H1 (cell line): ENCODE results near the gene SLC35E1. TPM values are rescaled to one million over a fixed set of nuclear protein-coding genes. Genes with fewer than 3 reads are reported as not detected.

ENCODE experiments used
- CTCF ChIA-PET: fragments of 300-600 bp; sonication (Branson Sonifier 250); formaldehyde crosslinking; loops from one replicate; lab custom pipeline; 2021; ENCODE audit not compliant: partially characterized antibody; lab: Charles Lee
- POLR2A ChIA-PET: fragments of 300-600 bp; sonication (Branson Sonifier 250); formaldehyde crosslinking; loops from one replicate; lab custom pipeline; 2021; ENCODE audit warnings: inconsistent platforms; ENCODE audit not compliant: partially characterized antibody; lab: Charles Lee
- DNase-seq, 2 experiments: peaks; one replicate each; pipeline versions ENCODE4 v3.0.0 to v3.0.0-alpha.2; 2010 to 2022; ENCODE audit warnings: low spot score in 2 of 2, low read depth in 1 of 2, mixed read lengths in 1 of 2
- FAIRE-seq: peaks from 2 replicates; lab custom pipeline; 2011; peaks lifted over from hg19 to GRCh38; lab: Jason Lieb, UNC
- H2AFZ ChIP-seq: 2 replicates; pipeline ENCODE4 v1.8.1; 2012; ENCODE audit warnings: low read length, inconsistent platforms
- H2AK5ac ChIP-seq: 2 replicates; pipeline ENCODE4 v1.6.1; 2013; ENCODE audit warnings: low read depth, low read length
- H2BK120ac ChIP-seq: replicated peaks from 2 replicates; pipeline ENCODE3; 2013; ENCODE audit warnings: low read depth, low read length, inconsistent platforms
- H2BK12ac ChIP-seq: 2 replicates; pipeline ENCODE4 v1.6.1; 2013; ENCODE audit warnings: low read depth, low read length
- H2BK15ac ChIP-seq: 2 replicates; pipeline ENCODE4 v1.6.1; 2013; ENCODE audit warnings: low read length
- H2BK20ac ChIP-seq: 2 replicates; pipeline ENCODE4 v1.6.1; 2013; ENCODE audit warnings: low read length
- H2BK5ac ChIP-seq: 2 replicates; pipeline ENCODE4 v1.6.1; 2013; ENCODE audit warnings: low read depth, low read length
- H3K14ac ChIP-seq: 2 replicates; pipeline ENCODE4 v1.6.1; 2013; ENCODE audit warnings: inconsistent platforms; ENCODE audit not compliant: insufficient read length
- H3K18ac ChIP-seq: 2 replicates; pipeline ENCODE4 v1.6.1; 2013; ENCODE audit warnings: low read length; ENCODE audit errors: extremely low read depth
- H3K23ac ChIP-seq: 2 replicates; pipeline ENCODE4 v1.6.1; 2013; ENCODE audit warnings: inconsistent platforms; ENCODE audit not compliant: insufficient read length
- H3K23me2 ChIP-seq: 2 replicates; pipeline ENCODE4 v1.6.1; 2013; ENCODE audit warnings: low read depth, low read length
- H3K27ac ChIP-seq: 2 replicates; pipeline ENCODE4 v1.6.1; 2011; ENCODE audit warnings: low read depth, low read length, inconsistent platforms
- H3K27me3 ChIP-seq, 4 experiments: replicated peaks in 1 of 4; 1 replicate in 1 of 4; 2 replicates in 3 of 4; pipeline versions ENCODE4 v1.6.1 to v1.8.1; 2011 to 2013; ENCODE audit warnings: low read length in 3 of 4, mild to moderate bottlenecking in 3 of 4, inconsistent platforms in 2 of 4, mixed read lengths in 2 of 4, moderate library complexity in 1 of 4; ENCODE audit not compliant: control insufficient read depth in 3 of 4, insufficient read depth in 3 of 4; ENCODE audit errors: extremely low read depth in 1 of 4
- H3K36me3 ChIP-seq, 4 experiments: 2 replicates each; pipeline versions ENCODE4 v1.6.1 to v1.8.1; 2011 to 2013; ENCODE audit warnings: mild to moderate bottlenecking in 4 of 4, low read length in 3 of 4, moderate library complexity in 2 of 4, control low read depth in 1 of 4, inconsistent platforms in 1 of 4; ENCODE audit not compliant: insufficient read depth in 4 of 4, control insufficient read depth in 2 of 4
- H3K4ac ChIP-seq: replicated peaks from 2 replicates; pipeline ENCODE3; 2013; ENCODE audit warnings: low read length, low read depth, mixed read lengths, inconsistent platforms; ENCODE audit not compliant: insufficient read length
- H3K4me1 ChIP-seq, 4 experiments: replicated peaks in 1 of 4; 1 replicate in 1 of 4; 2 replicates in 3 of 4; pipeline versions ENCODE4 v1.6.1 to v1.8.1; 2011 to 2013; ENCODE audit warnings: low read length in 3 of 4, inconsistent platforms in 2 of 4, mixed read lengths in 1 of 4; ENCODE audit not compliant: insufficient read depth in 4 of 4, control insufficient read depth in 3 of 4
- H3K4me2 ChIP-seq, 2 experiments: 2 replicates each; pipeline versions ENCODE4 v1.6.1 to v1.8.1; 2011 to 2013; ENCODE audit warnings: low read depth in 2 of 2, low read length in 2 of 2, control low read depth in 1 of 2, inconsistent platforms in 1 of 2, mild to moderate bottlenecking in 1 of 2; ENCODE audit not compliant: insufficient read depth in 1 of 2
- H3K4me3 ChIP-seq, 4 experiments: fragments of 200-600, 300-600 bp in 1 of 4; sonication (generic), shearing (Covaris generic), sonication (Bioruptor Twin) in 1 of 4; 2 replicates each; pipeline versions ENCODE4 v1.5.1 to v1.8.1; 2011 to 2016; ENCODE audit warnings: low read length in 4 of 4, low read depth in 3 of 4, control low read depth in 2 of 4, inconsistent platforms in 2 of 4, mild to moderate bottlenecking in 2 of 4, mixed read lengths in 1 of 4, moderate library complexity in 1 of 4; ENCODE audit not compliant: insufficient read depth in 2 of 4; ENCODE audit errors: extremely low read depth in 1 of 4
- H3K56ac ChIP-seq: replicated peaks from 2 replicates; pipeline ENCODE3; 2013; ENCODE audit warnings: low read depth, mild to moderate bottlenecking, mixed read lengths, low read length, inconsistent platforms; ENCODE audit not compliant: insufficient read length
- H3K79me1 ChIP-seq: 2 replicates; pipeline ENCODE4 v1.6.1; 2013; ENCODE audit warnings: low read depth, low read length, control low read depth
- H3K79me2 ChIP-seq, 2 experiments: 2 replicates each; pipeline versions ENCODE4 v1.6.1 to v1.8.1; 2012 to 2013; ENCODE audit warnings: low read length in 2 of 2, mild to moderate bottlenecking in 2 of 2, inconsistent platforms in 1 of 2; ENCODE audit not compliant: insufficient read depth in 2 of 2, control insufficient read depth in 1 of 2
- H3K9ac ChIP-seq, 4 experiments: replicated peaks in 1 of 4; 1 replicate in 1 of 4; 2 replicates in 3 of 4; pipeline versions ENCODE4 v1.6.1 to v1.8.1; 2011 to 2013; ENCODE audit warnings: low read depth in 3 of 4, low read length in 3 of 4, control low read depth in 2 of 4, mild to moderate bottlenecking in 2 of 4, moderate library complexity in 2 of 4, inconsistent platforms in 1 of 4; ENCODE audit errors: extremely low read depth in 1 of 4
- H3K9me3 ChIP-seq, 2 experiments: 2 replicates each; pipeline versions ENCODE4 v1.6.1 to v1.8.1; 2012 to 2013; ENCODE audit warnings: mild to moderate bottlenecking in 2 of 2, moderate library complexity in 2 of 2, control low read depth in 1 of 2, inconsistent platforms in 1 of 2, low read depth in 1 of 2, low read length in 1 of 2, mixed read lengths in 1 of 2; ENCODE audit not compliant: insufficient read depth in 2 of 2
- H4K20me1 ChIP-seq, 2 experiments: replicated peaks in 1 of 2; 2 replicates each; pipeline versions ENCODE3 to v1.8.1; 2011 to 2013; ENCODE audit warnings: inconsistent platforms in 2 of 2, low read length in 2 of 2, mild to moderate bottlenecking in 1 of 2; ENCODE audit not compliant: insufficient read depth in 2 of 2, control insufficient read depth in 1 of 2
- H4K5ac ChIP-seq: 2 replicates; pipeline ENCODE4 v1.6.1; 2013; ENCODE audit warnings: low read length, low read depth, mixed read lengths, inconsistent platforms; ENCODE audit not compliant: insufficient read length
- H4K8ac ChIP-seq: 2 replicates; pipeline ENCODE4 v1.8.0; 2013; ENCODE audit warnings: mild to moderate bottlenecking, moderate library complexity, low read length, inconsistent platforms; ENCODE audit not compliant: insufficient read depth; ENCODE audit errors: extremely low read depth
- H4K91ac ChIP-seq: replicated peaks from 2 replicates; pipeline ENCODE3; 2013; ENCODE audit warnings: low read length, mixed read lengths, inconsistent platforms; ENCODE audit not compliant: insufficient read length
- SIRT6 ChIP-seq: IDR thresholded peaks from one replicate; pipeline ENCODE4 v1.7.1; 2012; ENCODE audit warnings: low read length, inconsistent platforms
- WGBS, 2 experiments: shearing (Covaris generic) in 1 of 2; methylation state at CpG; one replicate each; pipeline versions ENCODE4 v1.1.6 to v1.1.7; 2013 to 2015; ENCODE audit warnings: low lambda C conversion rate in 2 of 2, mixed read lengths in 2 of 2, inconsistent platforms in 1 of 2, low coverage in 1 of 2, missing lambda C conversion rate in 1 of 2; ENCODE audit not compliant: insufficient replicate concordance in 2 of 2, insufficient coverage in 1 of 2, insufficient read length in 1 of 2; ENCODE audit errors: extremely low coverage in 1 of 2, missing lambda C conversion rate in 1 of 2; 5-methylcytosine and 5-hydroxymethylcytosine counted together
- polyA plus RNA-seq, 7 experiments: library from polyadenylated mRNA; depleted of rRNA in 3 of 7; stranded (reverse) in 5 of 7; unstranded in 2 of 7; fragments of >200 nt in 5 of 7; fragments of 200-250 nt in 2 of 7; gene quantifications; 1 replicate in 5 of 7; 2 replicates in 1 of 7; 4 replicates in 1 of 7; pipeline versions ENCODE4 v1.2.1 to v1.2.3, GENCODE V29; 2011 to 2013; ENCODE audit warnings: missing spikeins in 2 of 7, mixed read lengths in 2 of 7
- total RNA-seq: library from RNA; stranded (reverse); fragmentation: NEBNext Ultra II Directional; extraction: Animal tissue kit (Norgen Biotek cat#: 25700); gene quantifications from 2 replicates; pipeline ENCODE4 v1.2.1, GENCODE V29; 2021
- TF ChIP-seq, protein P1 (sequence below): IDR thresholded peaks from 2 replicates; pipeline ENCODE4 v1.6.1; 2011; ENCODE audit warnings: low read depth, mild to moderate bottlenecking, low read length; ENCODE audit not compliant: insufficient read depth

The SLC35E1 gene
- total and polyA plus RNA-seq, 2 of the 8 experiments (the other 6 are each of a cell fraction or from before 2014, with no cell fraction given): 26.0 to 31.9 TPM

DNA sequence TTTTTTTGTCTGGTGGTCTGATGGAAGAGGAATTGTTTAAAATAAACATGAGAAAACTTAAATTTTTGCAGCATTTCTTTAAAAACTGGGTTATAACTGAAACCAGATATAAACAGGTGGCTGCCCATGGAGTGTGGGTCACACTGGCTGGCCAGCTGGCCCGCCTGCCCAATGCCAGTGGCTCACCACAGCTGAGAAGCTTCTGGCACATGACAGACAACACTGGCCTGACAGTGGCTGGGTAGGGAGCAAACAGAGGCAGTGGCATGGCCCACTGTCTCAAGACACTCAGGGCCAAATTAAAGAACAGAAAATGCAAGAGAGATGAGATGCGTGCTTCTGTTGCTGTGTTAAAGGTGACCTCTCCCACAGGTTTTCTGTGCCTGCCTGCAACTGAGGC lies 3.1 kb upstream of the SLC35E1 start:
- H3K56ac ChIP-seq: no peak overlapping the region
- H3K4me1 ChIP-seq: peaks cover 0 to 6% (median 3%) of the 10 kb centered on the region in 4 experiments; a peak in 5 of 7 replicates
- no peak overlapping the region for H3K23ac ChIP-seq
- no peak overlapping the region for H3K9ac ChIP-seq
- no peak overlapping the region for H2AK5ac ChIP-seq
- ChIA-PET POLR2A (interaction anchor here (1.1 to 2.6 kb wide), 3 partner anchors 9 to 49 kb away, joined by 3 to 11 read pairs (median 4); no protein-coding TSS in a partner anchor), CTCF (interaction anchor here (0.6 kb wide), 1 partner anchor 281 kb away, joined by 3 read pairs; no protein-coding TSS in a partner anchor)
- H3K27ac ChIP-seq: no peak overlapping the region
- no peak overlapping the region for H2BK120ac ChIP-seq
- H2BK12ac ChIP-seq: no peak overlapping the region
- DNase-seq: no peak
- peaks cover 0 to 59% of the 10 kb centered on the region in 2 experiments; a peak in 2 of 4 replicates for H3K79me2 ChIP-seq
- H3K23me2 ChIP-seq: peaks cover 9% of the 10 kb centered on the region; the same call in 1 of the 2 replicates
- no peaks in the 10 kb centered on the region for H3K27me3 ChIP-seq
- H3K4me3 ChIP-seq: no peak overlapping the region
- no peak overlapping the region for H3K18ac ChIP-seq
- H2BK15ac ChIP-seq: no peak overlapping the region
- no peak for TF ChIP-seq SIRT6
- TF ChIP-seq, protein P1, sequence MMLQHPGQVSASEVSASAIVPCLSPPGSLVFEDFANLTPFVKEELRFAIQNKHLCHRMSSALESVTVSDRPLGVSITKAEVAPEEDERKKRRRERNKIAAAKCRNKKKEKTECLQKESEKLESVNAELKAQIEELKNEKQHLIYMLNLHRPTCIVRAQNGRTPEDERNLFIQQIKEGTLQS: no peak
- H3K4ac ChIP-seq: no peak overlapping the region
- no peak overlapping the region for H2BK5ac ChIP-seq
- H4K91ac ChIP-seq: no peak overlapping the region
- peaks cover 0 to 18% (median 7%) of the 10 kb centered on the region in 4 experiments; a peak in 6 of 8 replicates for H3K36me3 ChIP-seq
- H3K4me2 ChIP-seq: no peak overlapping the region
- H3K14ac ChIP-seq: no peak overlapping the region
- H3K9me3 ChIP-seq: no peaks in the 10 kb centered on the region
- WGBS, 2 experiments: 91% methylated on average over 2 of the region's 2 CpGs; no CpG with 5 or more reads in 1 of the 2 experiments
- no peak overlapping the region for H4K8ac ChIP-seq
- no peak overlapping the region for H2AFZ ChIP-seq
- H4K5ac ChIP-seq: no peak overlapping the region
- no peak overlapping the region for H2BK20ac ChIP-seq
- FAIRE-seq: no peak
- peaks cover 14 to 24% of the 10 kb centered on the region in 2 experiments for H4K20me1 ChIP-seq
- H3K79me1 ChIP-seq: peaks cover 28% of the 10 kb centered on the region
